HEK293T (cell line): ENCODE data around the gene EPHA2.

Experiments used
- CTCF ChIA-PET: fragments of 350-600 bp; formaldehyde crosslinking; extraction: SDS; loops from one replicate; lab custom pipeline; 2021; ENCODE audit warnings: antibody characterized with exemption, inconsistent platforms; lab: Yijun Ruan, JAX
- POLR2A ChIA-PET: fragments of 350-600 bp; formaldehyde crosslinking; extraction: SDS; loops from one replicate; lab custom pipeline; 2020; ENCODE audit warnings: antibody characterized with exemption, inconsistent platforms; lab: Yijun Ruan, JAX
- DNase-seq: peaks from one replicate; pipeline ENCODE4 v3.0.0; 2012; ENCODE audit warnings: mixed read lengths; ENCODE audit errors: extremely low spot score
- ARNT ChIP-seq: fragments of 450-650 bp; IDR thresholded peaks from 2 replicates; pipeline ENCODE4 v1.6.1; 2017; ENCODE audit warnings: mild to moderate bottlenecking
- BHLHE40 ChIP-seq: fragments of 450-650 bp; IDR thresholded peaks from 2 replicates; pipeline ENCODE4 v1.6.1; 2016; ENCODE audit warnings: mild to moderate bottlenecking, moderate library complexity, borderline replicate concordance
- CTBP1 ChIP-seq: fragments of 450-650 bp; IDR thresholded peaks from 2 replicates; pipeline ENCODE4 v1.6.1; 2016; ENCODE audit warnings: borderline replicate concordance
- ELF4 ChIP-seq: fragments of 450-650 bp; IDR thresholded peaks from 2 replicates; pipeline ENCODE4 v1.6.1; 2017; ENCODE audit warnings: antibody characterized with exemption
- FOXA1 ChIP-seq: fragments of 450-650 bp; IDR thresholded peaks from 2 replicates; pipeline ENCODE4 v1.6.1; 2016; ENCODE audit warnings: mild to moderate bottlenecking
- FOXK2 ChIP-seq: fragments of 450-650 bp; IDR thresholded peaks from 2 replicates; pipeline ENCODE4 v1.6.1; 2016; ENCODE audit warnings: mild to moderate bottlenecking
- FOXM1 ChIP-seq: fragments of 450-650 bp; IDR thresholded peaks from 2 replicates; pipeline ENCODE4 v1.6.1; 2017; ENCODE audit warnings: mild to moderate bottlenecking, borderline replicate concordance
- HDGF ChIP-seq: fragments of 450-650 bp; IDR thresholded peaks from 2 replicates; pipeline ENCODE4 v1.6.1; 2017; ENCODE audit warnings: antibody characterized with exemption, borderline replicate concordance
- L3MBTL2 ChIP-seq: fragments of 450-650 bp; conservative IDR thresholded peaks from 2 replicates; pipeline ENCODE4 v1.6.1; 2016; ENCODE audit warnings: mild to moderate bottlenecking
- LEF1 ChIP-seq: fragments of 450-650 bp; IDR thresholded peaks from 2 replicates; pipeline ENCODE4 v1.6.1; 2017; ENCODE audit warnings: mild to moderate bottlenecking, borderline replicate concordance
- NFRKB ChIP-seq: fragments of 450-650 bp; IDR thresholded peaks from 2 replicates; pipeline ENCODE4 v1.6.1; 2016; ENCODE audit warnings: mild to moderate bottlenecking, moderate library complexity
- SP1 ChIP-seq: fragments of 450-650 bp; IDR thresholded peaks from 2 replicates; pipeline ENCODE4 v1.6.1; 2017
- SUZ12 ChIP-seq: fragments of 450-650 bp; IDR thresholded peaks from 2 replicates; pipeline ENCODE4 v1.6.1; 2016; ENCODE audit warnings: mild to moderate bottlenecking
- TARDBP ChIP-seq: fragments of 450-650 bp; IDR thresholded peaks from 2 replicates; pipeline ENCODE4 v1.6.1; 2016
- ZNF384 ChIP-seq: fragments of 450-650 bp; IDR thresholded peaks from 2 replicates; pipeline ENCODE4 v1.6.1; 2016
- TF ChIP-seq, protein P1 (sequence below): fragments of 450-650 bp; IDR thresholded peaks from 2 replicates; pipeline ENCODE4 v1.6.1; 2016

EPHA2 gene

DNA sequence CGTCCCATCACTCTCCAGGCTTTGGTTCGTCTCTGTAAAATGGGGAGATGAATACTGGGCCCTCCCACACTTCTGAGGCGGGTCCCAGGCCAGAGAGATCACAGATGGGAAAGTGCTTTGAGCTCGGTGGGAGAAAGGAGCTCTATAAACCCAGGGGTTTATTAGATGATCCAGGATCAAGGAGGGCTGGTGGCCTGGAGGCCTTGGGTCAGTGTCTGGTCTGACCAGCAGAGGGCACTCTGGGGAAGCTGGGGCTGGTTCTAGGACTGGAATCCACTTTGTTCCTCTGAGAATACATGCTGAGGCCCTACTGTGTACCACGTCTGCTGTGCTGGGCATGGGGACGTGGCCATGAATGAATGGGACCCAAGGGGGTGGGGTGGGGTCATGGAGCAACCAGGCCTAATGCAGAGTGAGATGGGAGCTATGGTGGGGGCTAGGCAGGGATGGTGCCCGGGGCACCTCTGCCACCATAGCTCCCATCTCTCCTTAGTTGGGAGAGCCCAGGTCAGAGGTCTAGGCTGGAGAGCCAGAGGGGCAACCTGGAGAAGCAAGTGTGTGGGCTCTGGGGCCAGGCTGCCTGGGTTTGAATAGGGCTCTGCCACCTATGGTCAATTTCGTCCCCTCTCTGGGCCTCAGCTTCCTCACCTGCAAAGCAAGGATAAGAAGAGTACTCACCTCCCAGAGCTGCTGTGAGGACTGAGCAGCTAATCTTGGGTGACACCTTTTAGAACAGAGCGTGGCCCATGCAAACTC lies 73.4 kb downstream of the EPHA2 start:
- ChIA-PET CTCF (interaction anchor here (0.5 to 8.0 kb wide), 20 partner anchors 9 to 350 kb away, joined by 3 to 123 read pairs (median 4); partner anchors contain the start of genes CPLANE2, EPHA2 and FAM131C), POLR2A (interaction anchor here (1.0 to 1.5 kb wide), 3 partner anchors 9 to 108 kb away, joined by 3 to 5 read pairs (median 3); partner anchors contain the start of gene FAM131C)
- TF ChIP-seq, protein P1, sequence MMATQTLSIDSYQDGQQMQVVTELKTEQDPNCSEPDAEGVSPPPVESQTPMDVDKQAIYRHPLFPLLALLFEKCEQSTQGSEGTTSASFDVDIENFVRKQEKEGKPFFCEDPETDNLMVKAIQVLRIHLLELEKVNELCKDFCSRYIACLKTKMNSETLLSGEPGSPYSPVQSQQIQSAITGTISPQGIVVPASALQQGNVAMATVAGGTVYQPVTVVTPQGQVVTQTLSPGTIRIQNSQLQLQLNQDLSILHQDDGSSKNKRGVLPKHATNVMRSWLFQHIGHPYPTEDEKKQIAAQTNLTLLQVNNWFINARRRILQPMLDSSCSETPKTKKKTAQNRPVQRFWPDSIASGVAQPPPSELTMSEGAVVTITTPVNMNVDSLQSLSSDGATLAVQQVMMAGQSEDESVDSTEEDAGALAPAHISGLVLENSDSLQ, result no peak
- no peak for TF ChIP-seq ARNT
- no peak for TF ChIP-seq TARDBP
- TF ChIP-seq ZNF384, result no peak
- peak; percentile 80 for DNase-seq

- TF ChIP-seq HDGF (no peak), CTBP1 (no peak), TARDBP (no peak), L3MBTL2 (no peak), ELF4 (no peak), ZNF384 (no peak), SUZ12 (no peak), FOXM1 (no peak), SP1 (no peak), FOXA1 (no peak), FOXK2 (no peak), BHLHE40 (no peak), NFRKB (no peak), ARNT (no peak), LEF1 (no peak)
- TF ChIP-seq, protein P1, result no peak
- ChIA-PET POLR2A (interaction anchor here (1.4 to 1.5 kb wide), 2 partner anchors 8 to 106 kb away, joined by 3 to 5 read pairs; partner anchors contain the start of gene FAM131C), CTCF (interaction anchor here (0.6 to 8.0 kb wide), 16 partner anchors 9 to 162 kb away, joined by 3 to 123 read pairs (median 4); partner anchors contain the start of genes CPLANE2, EPHA2 and FAM131C)
- DNase-seq, result no peak
These were observed 74.2 kb downstream of the EPHA2 start for GRCh38 chr1:16081636-16082035.

DNA sequence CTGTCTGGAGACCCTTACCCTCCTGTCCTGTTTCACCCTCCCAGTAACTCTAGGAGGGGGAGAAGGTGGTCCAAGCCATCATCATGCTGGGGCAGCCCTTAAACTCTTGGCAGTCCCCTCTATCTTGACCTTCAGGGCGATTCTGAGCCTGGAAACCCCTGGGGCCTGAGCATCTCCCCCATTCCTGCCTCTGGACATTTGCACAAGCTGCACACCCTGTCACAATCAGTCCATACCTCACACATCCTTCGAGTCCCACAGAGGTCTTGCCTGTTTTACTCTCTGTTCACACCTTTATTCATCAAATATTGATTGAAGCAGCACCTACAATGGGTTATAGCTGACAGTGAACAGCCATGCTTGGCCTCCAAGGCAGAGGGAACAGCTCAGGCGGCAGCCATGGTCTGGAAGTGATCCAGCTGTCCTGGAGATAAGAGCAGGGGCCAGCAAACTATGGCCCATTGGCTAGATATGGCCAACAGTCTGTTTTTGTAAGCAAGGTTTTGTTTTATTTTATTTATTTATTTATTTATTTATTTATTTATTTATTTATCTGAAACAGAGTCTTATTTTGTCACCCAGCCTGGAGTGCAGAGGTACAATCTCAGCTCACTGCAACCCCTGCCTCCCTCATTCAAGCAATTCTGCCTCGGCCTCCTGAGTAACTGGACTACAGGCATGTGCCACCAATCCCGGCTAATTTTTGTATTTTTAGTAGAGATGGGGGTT lies 75.3 kb downstream of the EPHA2 start:
- TF ChIP-seq, protein P1, result no peak
- no peak for TF ChIP-seq ZNF384
- DNase-seq, result no peak
- ChIA-PET CTCF (interaction anchor here (0.6 to 8.0 kb wide), 3 partner anchors 63 to 113 kb away, joined by 3 to 123 read pairs (median 3); no protein-coding TSS in a partner anchor), POLR2A (no interaction called here)

GRCh38 chr1:16078925-16079656 lies 76.8 kb downstream of the EPHA2 start:
- POLR2A ChIA-PET, result interaction anchor here (0.9 to 1.1 kb wide), 3 partner anchors 94 to 285 kb away, joined by 3 read pairs; no protein-coding TSS in a partner anchor
- CTCF ChIA-PET, result interaction anchor here (0.6 to 8.0 kb wide), 7 partner anchors 15 to 284 kb away, joined by 3 to 123 read pairs (median 3); no protein-coding TSS in a partner anchor
- no peak for TF ChIP-seq LEF1
- peak; percentile 89 for TF ChIP-seq ZNF384
- peak; percentile 79 for DNase-seq

DNA sequence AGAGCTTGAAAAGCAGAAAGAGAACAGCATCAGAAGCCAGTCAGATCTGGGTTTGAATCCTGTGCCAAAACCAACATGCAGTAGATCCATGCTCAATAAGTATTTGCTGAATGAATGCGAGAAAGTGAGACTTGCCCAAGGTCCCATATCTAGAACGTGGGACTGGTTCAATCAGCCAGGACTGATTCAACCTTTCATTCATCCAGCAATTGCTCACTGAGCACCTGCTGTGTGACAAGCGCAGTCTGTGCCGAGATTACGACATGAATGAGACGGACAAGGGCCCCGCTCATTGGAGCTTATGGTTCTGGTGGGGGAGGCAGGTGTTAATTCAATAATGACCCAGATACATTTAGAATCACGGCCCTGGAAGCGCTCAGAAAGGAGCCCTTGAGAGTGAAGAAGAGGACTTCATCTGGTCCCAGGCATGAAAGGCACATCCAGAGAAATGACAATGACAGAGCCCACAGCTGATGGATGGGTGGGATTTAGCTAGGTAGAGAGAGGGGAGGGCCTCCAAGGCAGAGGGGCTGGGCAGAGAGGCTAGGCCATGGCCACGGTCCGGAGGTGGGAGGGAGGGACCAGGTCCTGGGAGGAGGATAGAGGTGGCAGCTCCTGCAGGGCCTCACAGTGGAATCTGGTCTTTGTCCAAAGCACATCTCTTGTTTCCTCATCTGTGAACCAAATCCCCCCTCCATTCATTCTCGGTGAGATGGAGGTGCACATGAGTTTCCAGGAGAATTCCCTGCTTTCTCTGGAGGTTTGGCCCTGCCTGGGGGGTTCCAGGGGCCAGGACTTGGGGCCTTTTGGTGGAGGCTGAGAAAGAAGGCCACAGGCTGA lies 78.2 kb downstream of the EPHA2 start:
- ChIA-PET CTCF (interaction anchor here (0.7 to 8.0 kb wide), 4 partner anchors 68 to 201 kb away, joined by 3 to 123 read pairs (median 6); no protein-coding TSS in a partner anchor), POLR2A (no interaction called here)
- no peak for DNase-seq
- TF ChIP-seq SP1 (no peak), ELF4 (no peak), LEF1 (no peak), TARDBP (no peak)

DNA sequence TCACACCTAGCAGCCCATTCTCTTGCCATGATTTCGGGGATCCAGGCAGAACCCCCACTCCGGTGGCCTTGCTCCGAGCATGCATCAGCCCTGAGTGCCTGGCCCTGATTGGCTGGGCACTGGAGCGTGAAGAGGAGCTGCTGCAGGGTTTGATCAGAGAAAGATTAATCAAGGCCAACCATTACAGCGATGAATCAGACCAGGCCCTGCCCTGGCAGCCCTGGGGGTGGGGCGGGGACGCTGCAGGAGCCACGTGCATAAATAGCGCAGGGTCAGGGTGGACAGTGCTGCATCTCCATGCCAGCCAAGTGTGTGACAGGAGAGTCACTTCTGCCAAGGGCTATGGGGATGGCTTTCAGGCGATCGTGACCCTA lies 79.0 kb downstream of the EPHA2 start:
- CTCF ChIA-PET, result interaction anchor here (8.0 kb wide), 1 partner anchor 111 kb away, joined by 123 read pairs; no protein-coding TSS in a partner anchor
- TF ChIP-seq TARDBP, result no peak
- TF ChIP-seq ARNT, result no peak
- no peak for TF ChIP-seq FOXK2
- TF ChIP-seq FOXM1, result no peak
- TF ChIP-seq NFRKB, result no peak
- no peak for TF ChIP-seq SUZ12
- no peak for TF ChIP-seq ELF4
- TF ChIP-seq, protein P1, result no peak
- no peak for TF ChIP-seq CTBP1
- DNase-seq, result no peak
- POLR2A ChIA-PET, result no interaction called here
